HepG2 (cell line): Measurements from ENCODE around the gene LRIT1. TPM values are rescaled to one million over a fixed set of nuclear protein-coding genes. Genes with fewer than 3 reads are reported as not detected.
A peak's percentile ranks its signal among the peaks of the same experiment; 100 is the strongest.

Experiments used
- DR1 ChIP-seq: sonication (generic); formaldehyde crosslinking; IDR thresholded peaks from 2 replicates; pipeline ENCODE4 v1.8.0; 2021; ENCODE audit warnings: mild to moderate bottlenecking, missing genetic modification reagents, inconsistent platforms
- FOXC1 ChIP-seq: sonication (generic); formaldehyde crosslinking; IDR thresholded peaks from 2 replicates; pipeline ENCODE4 v1.8.0; 2022; ENCODE audit warnings: mild to moderate bottlenecking, missing genetic modification reagents, borderline replicate concordance
- HDAC1 ChIP-seq: sonication (generic); formaldehyde crosslinking; IDR thresholded peaks from 2 replicates; pipeline ENCODE4 v1.5.1; 2020; ENCODE audit warnings: mild to moderate bottlenecking, missing genetic modification reagents
- HDAC2 ChIP-seq: sonication (generic); formaldehyde crosslinking; IDR thresholded peaks from 2 replicates; pipeline ENCODE4 v1.4.0; 2020; ENCODE audit warnings: missing genetic modification reagents
- KDM1A ChIP-seq: IDR thresholded peaks from 2 replicates; pipeline ENCODE4 v1.6.1; 2016; ENCODE audit warnings: missing compliant biosample characterization
- MYC ChIP-seq: sonication (generic); formaldehyde crosslinking; IDR thresholded peaks from 2 replicates; pipeline ENCODE4 v1.9.0; 2021; ENCODE audit warnings: missing genetic modification reagents, borderline replicate concordance
- PITX1 ChIP-seq: sonication (generic); formaldehyde crosslinking; IDR thresholded peaks from 2 replicates; pipeline ENCODE4 v1.5.1; 2020; ENCODE audit warnings: mild to moderate bottlenecking, missing genetic modification reagents
- PRPF4 ChIP-seq: fragments of 200-400 bp; formaldehyde crosslinking; IDR thresholded peaks from 2 replicates; pipeline ENCODE4 v1.6.1; 2016; ENCODE audit warnings: low read length, low read depth; ENCODE audit not compliant: poor library complexity, severe bottlenecking
- RBFOX2 ChIP-seq: fragments of 200-400 bp; formaldehyde crosslinking; IDR thresholded peaks from 2 replicates; pipeline ENCODE4 v1.6.1; 2017; ENCODE audit warnings: low read depth, mild to moderate bottlenecking, low read length
- SOX6 ChIP-seq, 2 experiments: fragments of 450-650 bp in 1 of 2; sonication (generic) in 1 of 2; formaldehyde crosslinking in 1 of 2; IDR thresholded peaks; 2 replicates each; pipeline versions ENCODE4 v1.4.0 to v1.6.1; 2017 to 2020; ENCODE audit warnings: antibody characterized with exemption in 1 of 2, mild to moderate bottlenecking in 1 of 2, missing genetic modification reagents in 1 of 2
- TEF ChIP-seq: sonication (generic); formaldehyde crosslinking; IDR thresholded peaks from 2 replicates; pipeline ENCODE4 v1.5.0; 2020; ENCODE audit warnings: missing genetic modification reagents
- TOPORS ChIP-seq: sonication (generic); formaldehyde crosslinking; IDR thresholded peaks from 2 replicates; pipeline ENCODE4 v1.8.0; 2023; ENCODE audit warnings: mild to moderate bottlenecking, missing genetic modification reagents
- ZBTB7B ChIP-seq: sonication (generic); formaldehyde crosslinking; IDR thresholded peaks from 2 replicates; pipeline ENCODE4 v1.4.0; 2020; ENCODE audit warnings: missing genetic modification reagents
- ZFP90 ChIP-seq: sonication (generic); formaldehyde crosslinking; IDR thresholded peaks from 2 replicates; pipeline ENCODE4 v1.8.0; 2022; ENCODE audit warnings: missing genetic modification reagents, mild to moderate bottlenecking, inconsistent platforms, borderline replicate concordance
- ZNF33B ChIP-seq: sonication (generic); formaldehyde crosslinking; IDR thresholded peaks from 2 replicates; pipeline ENCODE4 v1.5.1; 2020; ENCODE audit warnings: mild to moderate bottlenecking, missing genetic modification reagents
- ZNF644 ChIP-seq: IDR thresholded peaks from 2 replicates; pipeline ENCODE4 v1.6.1; 2016; ENCODE audit warnings: low read depth
- ZNF816 ChIP-seq: sonication (generic); formaldehyde crosslinking; IDR thresholded peaks from 2 replicates; pipeline ENCODE4 v1.8.0; 2022; ENCODE audit warnings: missing genetic modification reagents, mild to moderate bottlenecking, borderline replicate concordance
- polyA plus RNA-seq, 8 experiments: library from polyadenylated mRNA; depleted of rRNA in 3 of 8; stranded (reverse) in 7 of 8; unstranded in 1 of 8; fragments of >200 nt; fragmentation: Illumina TruSeq in 4 of 8; extraction: Trizol in 4 of 8; gene quantifications; 2 replicates each; pipeline versions ENCODE4 v1.2.1 to v1.2.3, GENCODE V29; 2011 to 2016; ENCODE audit warnings: low read depth in 4 of 8, missing spikeins in 1 of 8, mixed read lengths in 1 of 8; ENCODE audit not compliant: insufficient read depth in 1 of 8
- total RNA-seq, 5 experiments: library from RNA; depleted of rRNA; stranded (reverse); fragments of >200 nt; fragmentation: Illumina TruSeq; extraction: Trizol; gene quantifications; 2 replicates each; pipeline ENCODE4 v1.2.3, GENCODE V29; 2016; ENCODE audit warnings: low read depth in 1 of 5
- TF ChIP-seq, protein P1 (sequence below): sonication (generic); formaldehyde crosslinking; IDR thresholded peaks from 2 replicates; pipeline ENCODE4 v1.9.0; 2022; ENCODE audit warnings: missing genetic modification reagents, mild to moderate bottlenecking, borderline replicate concordance
- TF ChIP-seq, protein P2 (sequence below): sonication (generic); formaldehyde crosslinking; IDR thresholded peaks from 2 replicates; pipeline ENCODE4 v1.4.0; 2020; ENCODE audit warnings: mild to moderate bottlenecking, missing genetic modification reagents
- TF ChIP-seq, protein P3 (sequence below): sonication (generic); formaldehyde crosslinking; conservative IDR thresholded peaks from 2 replicates; pipeline ENCODE4 v1.4.0; 2020; ENCODE audit warnings: mild to moderate bottlenecking, missing genetic modification reagents, moderate library complexity
- TF ChIP-seq, protein P4 (sequence below): IDR thresholded peaks from 2 replicates; pipeline ENCODE4 v1.6.1; 2012; ENCODE audit warnings: inconsistent platforms

Gene LRIT1
- total and polyA plus RNA-seq, 2 of the 13 experiments (the other 11 are each of a cell fraction or from before 2014, with no cell fraction given) = not detected

DNA sequence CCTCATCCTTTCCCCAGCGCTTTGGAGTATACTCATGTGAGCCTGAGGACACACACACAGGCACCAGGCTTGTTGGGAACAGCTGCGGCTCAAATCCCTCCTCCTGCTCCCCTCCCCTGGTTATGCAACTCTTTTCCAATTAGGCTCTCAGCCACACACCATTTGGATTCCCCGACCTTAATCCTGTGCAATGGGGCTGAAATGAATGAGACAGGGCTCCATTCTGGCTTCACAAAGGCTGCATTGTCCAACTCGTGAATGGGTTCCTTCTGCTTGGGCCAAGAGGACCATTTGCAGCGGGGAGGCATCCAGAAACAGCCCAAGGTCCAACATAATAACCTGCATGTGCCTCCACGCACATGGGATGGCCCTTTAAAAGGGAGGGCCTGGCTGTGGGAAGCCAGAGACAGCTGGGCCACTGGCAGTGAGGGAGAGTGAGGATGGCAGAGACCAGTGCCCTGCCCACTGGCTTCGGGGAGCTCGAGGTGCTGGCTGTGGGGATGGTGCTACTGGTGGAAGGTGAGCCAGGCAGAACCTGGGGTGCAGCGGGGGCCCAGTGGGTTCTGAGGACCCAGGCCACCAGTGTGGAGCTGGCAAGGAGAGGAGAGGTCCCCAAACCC, 3.4 kb upstream of the LRIT1 start, which contains the start of gene RGR (continued):
- TF ChIP-seq, protein P1, sequence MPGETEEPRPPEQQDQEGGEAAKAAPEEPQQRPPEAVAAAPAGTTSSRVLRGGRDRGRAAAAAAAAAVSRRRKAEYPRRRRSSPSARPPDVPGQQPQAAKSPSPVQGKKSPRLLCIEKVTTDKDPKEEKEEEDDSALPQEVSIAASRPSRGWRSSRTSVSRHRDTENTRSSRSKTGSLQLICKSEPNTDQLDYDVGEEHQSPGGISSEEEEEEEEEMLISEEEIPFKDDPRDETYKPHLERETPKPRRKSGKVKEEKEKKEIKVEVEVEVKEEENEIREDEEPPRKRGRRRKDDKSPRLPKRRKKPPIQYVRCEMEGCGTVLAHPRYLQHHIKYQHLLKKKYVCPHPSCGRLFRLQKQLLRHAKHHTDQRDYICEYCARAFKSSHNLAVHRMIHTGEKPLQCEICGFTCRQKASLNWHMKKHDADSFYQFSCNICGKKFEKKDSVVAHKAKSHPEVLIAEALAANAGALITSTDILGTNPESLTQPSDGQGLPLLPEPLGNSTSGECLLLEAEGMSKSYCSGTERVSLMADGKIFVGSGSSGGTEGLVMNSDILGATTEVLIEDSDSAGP (CRISPR knock-in tag) = peak; percentile 99
- TF ChIP-seq KDM1A (0 out of 2 replicates have a peak, but pooled peaks have one; percentile 33), TEF (peak; percentile 73; the same call in 1 of the 2 replicates), MYC (CRISPR knock-in tag) (peak; percentile 60; the same call in 1 of the 2 replicates), RBFOX2 (no peak), SOX6 (IDR thresholded peaks at IDR 0.05) (no peak), SOX6 (CRISPR knock-in tag; IDR thresholded peaks at IDR 0.05) (peak; percentile 57), PRPF4 (no peak), PITX1 (peak; percentile 23; the same call in 1 of the 2 replicates), ZNF33B (CRISPR knock-in tag) (no peak), ZBTB7B (0 out of 2 replicates have a peak, but pooled peaks have one; percentile 30), ZNF644 (CRISPR knock-in tag) (peak; percentile 84; the same call in 1 of the 2 replicates), TOPORS (no peak), HDAC2 (peak; percentile 20; the same call in 1 of the 2 replicates), ZFP90 (CRISPR knock-in tag) (no peak), HDAC1 (CRISPR knock-in tag) (0 out of 2 replicates have a peak, but pooled peaks have one; percentile 33), DR1 (CRISPR knock-in tag) (peak; percentile 30; the same call in 1 of the 2 replicates), ZNF816 (no peak), FOXC1 (CRISPR knock-in tag) (no peak)
- TF ChIP-seq, protein P2, sequence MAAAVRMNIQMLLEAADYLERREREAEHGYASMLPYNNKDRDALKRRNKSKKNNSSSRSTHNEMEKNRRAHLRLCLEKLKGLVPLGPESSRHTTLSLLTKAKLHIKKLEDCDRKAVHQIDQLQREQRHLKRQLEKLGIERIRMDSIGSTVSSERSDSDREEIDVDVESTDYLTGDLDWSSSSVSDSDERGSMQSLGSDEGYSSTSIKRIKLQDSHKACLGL = no peak
- TF ChIP-seq, protein P3, sequence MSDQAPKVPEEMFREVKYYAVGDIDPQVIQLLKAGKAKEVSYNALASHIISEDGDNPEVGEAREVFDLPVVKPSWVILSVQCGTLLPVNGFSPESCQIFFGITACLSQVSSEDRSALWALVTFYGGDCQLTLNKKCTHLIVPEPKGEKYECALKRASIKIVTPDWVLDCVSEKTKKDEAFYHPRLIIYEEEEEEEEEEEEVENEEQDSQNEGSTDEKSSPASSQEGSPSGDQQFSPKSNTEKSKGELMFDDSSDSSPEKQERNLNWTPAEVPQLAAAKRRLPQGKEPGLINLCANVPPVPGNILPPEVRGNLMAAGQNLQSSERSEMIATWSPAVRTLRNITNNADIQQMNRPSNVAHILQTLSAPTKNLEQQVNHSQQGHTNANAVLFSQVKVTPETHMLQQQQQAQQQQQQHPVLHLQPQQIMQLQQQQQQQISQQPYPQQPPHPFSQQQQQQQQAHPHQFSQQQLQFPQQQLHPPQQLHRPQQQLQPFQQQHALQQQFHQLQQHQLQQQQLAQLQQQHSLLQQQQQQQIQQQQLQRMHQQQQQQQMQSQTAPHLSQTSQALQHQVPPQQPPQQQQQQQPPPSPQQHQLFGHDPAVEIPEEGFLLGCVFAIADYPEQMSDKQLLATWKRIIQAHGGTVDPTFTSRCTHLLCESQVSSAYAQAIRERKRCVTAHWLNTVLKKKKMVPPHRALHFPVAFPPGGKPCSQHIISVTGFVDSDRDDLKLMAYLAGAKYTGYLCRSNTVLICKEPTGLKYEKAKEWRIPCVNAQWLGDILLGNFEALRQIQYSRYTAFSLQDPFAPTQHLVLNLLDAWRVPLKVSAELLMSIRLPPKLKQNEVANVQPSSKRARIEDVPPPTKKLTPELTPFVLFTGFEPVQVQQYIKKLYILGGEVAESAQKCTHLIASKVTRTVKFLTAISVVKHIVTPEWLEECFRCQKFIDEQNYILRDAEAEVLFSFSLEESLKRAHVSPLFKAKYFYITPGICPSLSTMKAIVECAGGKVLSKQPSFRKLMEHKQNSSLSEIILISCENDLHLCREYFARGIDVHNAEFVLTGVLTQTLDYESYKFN (CRISPR knock-in tag) = 0 out of 2 replicates have a peak, but pooled peaks have one; percentile 22
- TF ChIP-seq, protein P4, sequence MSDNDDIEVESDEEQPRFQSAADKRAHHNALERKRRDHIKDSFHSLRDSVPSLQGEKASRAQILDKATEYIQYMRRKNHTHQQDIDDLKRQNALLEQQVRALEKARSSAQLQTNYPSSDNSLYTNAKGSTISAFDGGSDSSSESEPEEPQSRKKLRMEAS = peak; percentile 82
